ENCODE results near the gene CCDC39. TPM values are rescaled to one million over a fixed set of nuclear protein-coding genes. Genes with fewer than 3 reads are reported as not detected.

The CCDC39 gene
- not detected in 5 replicates for total RNA-seq (2022; extraction: Qiagen RNA extraction; ENCODE audit: low read depth)

DNA sequence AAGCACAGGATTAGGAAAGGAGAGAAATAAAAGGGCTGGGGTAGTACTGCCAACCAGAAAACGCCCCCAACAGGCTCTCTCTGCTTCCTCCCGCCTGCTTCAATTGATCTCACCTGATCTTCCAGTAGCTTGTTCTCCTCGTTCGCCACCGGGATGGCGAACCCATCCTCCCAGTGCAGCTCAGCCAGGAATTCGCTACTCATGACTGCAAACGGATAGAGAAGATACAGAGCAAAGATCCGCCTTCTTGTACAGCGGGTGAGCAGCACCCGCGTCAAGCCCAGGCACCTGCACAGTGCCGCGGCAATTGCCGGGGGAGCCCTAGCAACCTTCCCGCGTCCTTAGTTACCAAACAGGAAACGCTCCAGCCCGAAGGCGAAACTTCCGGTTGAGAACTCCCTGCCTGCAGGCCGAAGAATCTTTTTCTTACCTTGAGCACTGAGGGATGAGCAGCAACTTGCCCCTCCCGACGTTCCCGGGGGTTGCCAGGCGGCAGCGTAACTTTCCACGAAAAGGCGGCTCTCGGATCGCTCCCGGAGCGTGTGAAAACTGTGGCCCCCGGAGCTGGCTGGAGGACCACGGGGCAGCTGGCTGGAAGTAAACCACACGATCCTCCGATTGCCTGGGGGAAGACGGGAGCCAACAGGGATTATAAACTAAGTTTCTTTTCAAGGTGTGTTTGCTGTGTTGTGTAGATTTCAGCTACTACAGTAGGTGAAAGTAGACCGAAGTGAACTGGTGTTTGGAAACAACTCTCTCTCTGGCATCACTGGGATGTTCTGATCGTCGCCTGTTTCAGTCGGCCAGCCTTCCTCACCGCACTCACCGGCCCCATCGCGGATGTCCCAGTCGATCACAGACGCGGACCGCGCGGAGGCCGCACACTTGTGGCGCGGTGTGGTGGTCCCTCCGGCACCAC lies at the start of gene CCDC39:
Gene CCDC39 (minus strand): TSS at position 312 of the 919 bp plus-strand sequence. CDS start 109 bp downstream, at position 203.

DNA sequence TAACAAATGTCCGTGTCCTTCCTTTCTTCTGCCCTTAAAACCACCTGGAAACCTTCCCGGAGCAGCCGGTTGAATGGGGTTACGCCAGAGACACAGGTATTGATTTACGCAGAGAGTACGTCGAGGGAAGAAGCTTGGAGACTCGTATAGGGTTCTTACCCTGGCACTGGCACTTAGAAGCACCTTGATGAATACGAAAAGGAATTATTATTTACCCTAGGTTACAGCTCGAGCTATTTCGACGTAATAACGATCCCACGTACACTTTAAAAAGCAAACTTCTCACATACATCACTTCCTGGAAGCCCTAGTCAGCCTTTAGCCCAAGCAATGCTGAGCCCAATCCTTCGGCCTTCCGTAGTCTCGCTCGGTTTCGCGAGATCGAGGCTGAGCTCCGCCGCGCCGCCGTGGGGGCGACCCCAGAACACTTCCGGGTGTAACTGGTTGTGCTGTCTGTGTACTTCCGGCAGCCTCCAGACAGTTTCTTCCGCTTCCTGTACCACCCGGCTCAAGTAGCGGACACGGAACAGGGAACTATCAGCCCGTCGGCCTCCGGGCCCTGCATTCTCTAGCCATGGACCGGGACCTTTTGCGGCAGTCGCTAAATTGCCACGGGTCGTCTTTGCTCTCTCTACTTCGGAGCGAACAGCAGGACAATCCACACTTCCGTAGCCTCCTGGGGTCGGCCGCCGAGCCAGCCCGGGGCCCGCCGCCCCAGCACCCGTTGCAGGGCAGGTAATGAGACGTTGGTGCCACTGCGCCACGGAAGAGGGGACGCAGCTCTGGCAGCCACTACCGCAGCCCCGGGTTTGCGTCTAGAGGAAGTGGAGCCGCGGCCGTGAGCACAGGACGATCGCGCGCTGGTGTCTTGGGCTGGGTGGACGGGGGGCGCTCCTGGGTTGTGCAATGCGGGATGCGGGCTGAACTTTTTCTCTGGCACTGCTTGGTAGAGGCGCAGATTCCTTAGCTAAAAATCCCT lies 77.3 kb downstream of the CCDC39 start, which contains the start of gene TTC14:
Gene TTC14 (plus strand): TSS at position 476 of the 979 bp plus-strand sequence. CDS start 99 bp downstream, at position 575.

Other genes with a start within 250 kb of the CCDC39 start
- gene TTC14, start 77.3 kb downstream of the CCDC39 start, total RNA-seq (2022; extraction: Qiagen RNA extraction; ENCODE audit: low read depth) = 13.2 to 16.5 TPM (median 15.1 TPM) in 5 replicates
- 67.6 to 107 TPM (median 76.8 TPM) in 5 replicates for gene FXR1, start 233.2 kb upstream of the CCDC39 start, total RNA-seq (2022; extraction: Qiagen RNA extraction; ENCODE audit: low read depth)

Measured in A549 treated with ZK216348 at 1 μM for 4 hours (cell line).